Tibial nerve (tissue), 4 donors: ENCODE data around the gene OCRL.

Experiments used
- EP300 ChIP-seq, 2 donors: sonication (generic); formaldehyde crosslinking; IDR thresholded peaks; one replicate each; pipeline ENCODE4 v1.6.1; 2017; ENCODE audit warnings: antibody characterized with exemption in 2 of 2, mild to moderate bottlenecking in 1 of 2
- POLR2A ChIP-seq, 2 donors: fragments of 450-650 bp; IDR thresholded peaks; one replicate each; pipeline ENCODE4 v1.6.1; 2017; ENCODE audit warnings: antibody characterized with exemption in 2 of 2, mild to moderate bottlenecking in 2 of 2, moderate library complexity in 2 of 2
- TF ChIP-seq, protein P1 (sequence below), 5 experiments: fragments of 200-600 bp in 3 of 5; fragments of 450-650 bp in 2 of 5; sonication (generic) in 3 of 5; IDR thresholded peaks; one replicate each; pipeline ENCODE4 v1.5.1; 2016 to 2019; ENCODE audit warnings: antibody characterized with exemption in 5 of 5, mild to moderate bottlenecking in 3 of 5, moderate library complexity in 2 of 5

DNA sequence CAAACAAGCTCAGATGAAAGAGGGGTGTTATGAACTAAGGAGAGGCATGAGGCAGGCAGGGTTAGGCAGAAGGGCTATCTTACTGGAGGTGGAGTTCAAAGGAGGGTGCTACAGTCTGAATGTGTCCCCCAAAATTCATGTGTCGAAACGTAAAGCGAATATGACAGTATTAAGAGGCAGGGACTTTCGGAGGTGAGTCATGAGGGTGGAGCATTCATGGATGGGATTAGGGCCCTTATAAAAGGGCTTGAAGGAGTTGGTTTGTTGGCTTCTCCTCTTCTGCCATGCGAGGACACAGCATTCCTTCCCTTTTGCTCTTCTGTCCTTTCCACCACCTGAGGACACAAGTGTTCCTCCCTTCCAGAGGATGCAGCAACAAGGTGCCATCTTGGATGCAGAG, 91.8 kb downstream of the OCRL start:
- TF ChIP-seq, protein P1, sequence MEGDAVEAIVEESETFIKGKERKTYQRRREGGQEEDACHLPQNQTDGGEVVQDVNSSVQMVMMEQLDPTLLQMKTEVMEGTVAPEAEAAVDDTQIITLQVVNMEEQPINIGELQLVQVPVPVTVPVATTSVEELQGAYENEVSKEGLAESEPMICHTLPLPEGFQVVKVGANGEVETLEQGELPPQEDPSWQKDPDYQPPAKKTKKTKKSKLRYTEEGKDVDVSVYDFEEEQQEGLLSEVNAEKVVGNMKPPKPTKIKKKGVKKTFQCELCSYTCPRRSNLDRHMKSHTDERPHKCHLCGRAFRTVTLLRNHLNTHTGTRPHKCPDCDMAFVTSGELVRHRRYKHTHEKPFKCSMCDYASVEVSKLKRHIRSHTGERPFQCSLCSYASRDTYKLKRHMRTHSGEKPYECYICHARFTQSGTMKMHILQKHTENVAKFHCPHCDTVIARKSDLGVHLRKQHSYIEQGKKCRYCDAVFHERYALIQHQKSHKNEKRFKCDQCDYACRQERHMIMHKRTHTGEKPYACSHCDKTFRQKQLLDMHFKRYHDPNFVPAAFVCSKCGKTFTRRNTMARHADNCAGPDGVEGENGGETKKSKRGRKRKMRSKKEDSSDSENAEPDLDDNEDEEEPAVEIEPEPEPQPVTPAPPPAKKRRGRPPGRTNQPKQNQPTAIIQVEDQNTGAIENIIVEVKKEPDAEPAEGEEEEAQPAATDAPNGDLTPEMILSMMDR (IDR thresholded peaks at IDR 0.05): no peak
- no peak for TF ChIP-seq EP300 (IDR thresholded peaks at IDR 0.05)
- no peak for TF ChIP-seq POLR2A (IDR thresholded peaks at IDR 0.05)
